NCI-H345 treated with DMSO at 0.1 percent for 48 hours (cell line): Measurements from ENCODE around the gene EPS15.
"Not testable (repeated sequence)": the region's sequence is repeated elsewhere in the genome, so short reads cannot be mapped to it uniquely, and the experiment has no call there.

ENCODE experiments used
- DNase-seq: peaks from one replicate; lab custom pipeline; 2025; ENCODE audit not compliant: unreplicated experiment; lab: John Stamatoyannopoulos, UW

EPS15 gene

GRCh38 chr1:51519048-51519864 is at the start of gene EPS15:
TSS of gene EPS15 (minus strand) at chr1:51519266. CDS start at chr1:51519231, 35 bp downstream.
- DNase-seq: peak; percentile 16

GRCh38 chr1:51568231-51568935 is 49.3 kb upstream of the EPS15 start:
- DNase-seq: no peak

- DNase-seq: no peak
These were observed 48.6 kb upstream of the EPS15 start for GRCh38 chr1:51567653-51568052.

- DNase-seq: no peak
These were observed 47.2 kb upstream of the EPS15 start for GRCh38 chr1:51566260-51566659.

GRCh38 chr1:51565009-51565408 is 45.9 kb upstream of the EPS15 start:
- DNase-seq: no peak

- DNase-seq: no peak
These were observed 45.1 kb upstream of the EPS15 start for GRCh38 chr1:51564124-51564523.

- no peak for DNase-seq
These were observed 42.6 kb upstream of the EPS15 start for GRCh38 chr1:51561702-51562101.

- DNase-seq: not testable (repeated sequence)
These were observed 41.8 kb upstream of the EPS15 start for GRCh38 chr1:51560895-51561294.

- no peak for DNase-seq
These were observed 41.0 kb upstream of the EPS15 start for GRCh38 chr1:51560034-51560433.

- DNase-seq: no peak
These were observed 40.4 kb upstream of the EPS15 start for GRCh38 chr1:51559501-51559900.

- DNase-seq: no peak
These were observed 40.0 kb upstream of the EPS15 start for GRCh38 chr1:51559064-51559500.

- no peak for DNase-seq
These were observed 39.4 kb upstream of the EPS15 start for GRCh38 chr1:51558375-51558924.

GRCh38 chr1:51557168-51557567 is 38.1 kb upstream of the EPS15 start:
- DNase-seq: no peak

- DNase-seq: no peak
These were observed 37.0 kb upstream of the EPS15 start for GRCh38 chr1:51555866-51556619.

- no peak for DNase-seq
These were observed 34.8 kb upstream of the EPS15 start for GRCh38 chr1:51553911-51554310.

GRCh38 chr1:51552929-51553807 is 34.1 kb upstream of the EPS15 start:
- no peak for DNase-seq

GRCh38 chr1:51551848-51552296 is 32.8 kb upstream of the EPS15 start:
- no peak for DNase-seq

GRCh38 chr1:51551081-51551480 is 32.0 kb upstream of the EPS15 start:
- no peak for DNase-seq

GRCh38 chr1:51549901-51550300 is 30.8 kb upstream of the EPS15 start:
- no peak for DNase-seq

- DNase-seq: no peak
These were observed 30.1 kb upstream of the EPS15 start for GRCh38 chr1:51549016-51549619.
